ENCODE measurements around the gene SNX27.
"Not testable (repeated sequence)": the region's sequence is repeated elsewhere in the genome, so short reads cannot be mapped to it uniquely, and the experiment has no call there.

SNX27 gene

DNA sequence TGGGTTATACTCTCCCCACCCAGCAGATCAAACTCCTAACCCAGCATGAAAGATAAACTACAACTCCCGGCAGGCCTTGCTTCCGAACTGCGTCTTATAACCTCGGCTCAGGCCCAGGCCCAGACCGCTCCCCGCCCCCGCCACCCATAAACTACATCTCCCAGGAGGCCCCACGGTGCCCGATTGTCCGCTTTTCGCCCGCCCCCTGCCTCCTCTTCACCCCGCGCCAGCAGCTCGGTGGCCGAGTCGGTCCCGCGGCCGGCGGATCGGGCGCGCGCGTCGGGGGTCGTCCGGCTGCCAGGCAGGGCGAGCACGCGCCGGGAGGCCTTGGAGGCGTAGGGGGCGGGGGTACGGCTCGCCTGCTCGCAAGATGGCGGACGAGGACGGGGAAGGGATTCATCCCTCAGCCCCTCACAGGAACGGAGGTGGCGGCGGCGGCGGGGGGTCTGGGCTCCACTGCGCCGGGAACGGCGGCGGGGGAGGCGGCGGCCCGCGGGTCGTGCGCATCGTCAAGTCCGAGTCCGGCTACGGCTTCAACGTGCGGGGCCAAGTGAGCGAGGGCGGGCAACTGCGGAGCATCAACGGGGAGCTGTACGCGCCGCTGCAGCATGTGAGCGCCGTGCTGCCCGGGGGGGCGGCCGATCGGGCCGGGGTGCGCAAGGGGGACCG, at the start of gene SNX27:
TSS of gene SNX27 (plus strand) at position 219 of the 669 bp plus-strand sequence. CDS start at position 371, 152 bp downstream.
- peak; percentile 94 for DNase-seq (ENCODE audit: low read depth)

DNA sequence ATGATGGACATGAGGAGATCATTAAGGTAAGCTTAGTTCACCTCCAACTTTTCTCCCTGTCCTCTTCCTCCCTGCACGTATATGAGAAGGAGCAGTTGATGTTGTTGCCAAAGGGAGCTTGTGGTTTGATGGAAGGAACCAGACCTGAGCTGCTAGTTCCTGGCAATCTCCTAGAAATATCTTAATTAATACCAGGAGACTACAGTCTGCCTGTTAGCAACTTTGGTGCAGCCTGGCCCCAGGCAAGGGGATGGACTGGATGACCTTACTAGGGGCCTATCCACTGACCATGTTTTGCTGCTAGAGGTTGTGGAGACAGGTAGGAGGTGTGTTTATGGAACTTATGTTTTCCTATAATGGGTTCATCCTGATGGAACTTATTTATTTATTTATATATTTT, 49.2 kb upstream of the SNX27 start:
- no peak for DNase-seq (ENCODE audit: low read depth)

DNA sequence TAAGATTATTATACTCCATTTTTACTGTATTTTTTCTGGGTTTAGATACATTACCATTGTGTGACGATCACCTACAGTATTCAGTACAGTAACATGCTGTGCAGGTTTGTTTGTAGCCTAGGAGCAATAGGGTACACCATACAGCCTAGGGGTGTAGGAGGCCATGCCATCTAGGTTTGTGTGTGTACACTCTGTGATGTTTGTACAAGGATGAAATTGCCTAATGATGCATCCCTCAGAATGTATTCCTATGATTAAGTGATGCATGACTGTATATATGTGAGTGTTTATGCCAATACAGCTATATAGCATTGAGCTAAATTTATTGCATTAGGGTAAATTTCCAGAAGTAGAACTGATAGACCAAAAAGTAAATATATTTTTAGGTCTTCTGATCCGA, 48.5 kb upstream of the SNX27 start:
- no peak for DNase-seq (ENCODE audit: low read depth)

DNA sequence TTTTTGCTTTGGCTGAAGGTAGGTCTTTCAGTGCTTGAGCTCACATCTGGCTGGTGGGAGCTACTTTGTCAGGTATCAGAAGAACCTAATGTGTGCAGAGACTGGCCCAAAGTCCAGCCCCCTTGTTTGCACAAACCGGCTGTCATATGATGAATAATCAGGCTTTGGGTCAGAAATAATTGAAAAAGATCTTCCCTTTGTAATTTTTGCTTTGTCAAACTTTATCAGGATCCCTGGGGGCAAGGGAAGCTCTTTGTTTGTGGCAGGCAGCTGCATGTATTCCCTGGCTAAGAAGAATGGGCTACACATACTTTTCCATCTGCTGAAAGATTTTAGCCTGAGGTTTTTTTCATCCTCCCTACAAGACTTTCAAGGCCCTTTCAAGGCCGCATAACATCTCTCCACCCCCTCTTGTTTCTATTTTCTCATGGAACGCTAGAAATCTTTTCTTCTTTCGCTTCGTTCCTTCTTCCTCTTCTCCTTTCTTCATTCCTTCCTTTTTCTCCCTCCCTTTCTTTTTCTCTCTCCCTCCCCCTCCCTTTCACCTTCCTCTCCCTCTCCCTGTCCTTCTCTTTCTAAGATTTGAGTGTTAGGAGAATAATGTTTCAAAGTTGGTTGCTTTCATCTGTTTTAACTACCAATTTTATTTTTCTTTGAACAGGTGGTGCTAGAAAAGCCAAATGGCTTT, 46.2 kb upstream of the SNX27 start:
- no peak for DNase-seq (ENCODE audit: low read depth)

DNA sequence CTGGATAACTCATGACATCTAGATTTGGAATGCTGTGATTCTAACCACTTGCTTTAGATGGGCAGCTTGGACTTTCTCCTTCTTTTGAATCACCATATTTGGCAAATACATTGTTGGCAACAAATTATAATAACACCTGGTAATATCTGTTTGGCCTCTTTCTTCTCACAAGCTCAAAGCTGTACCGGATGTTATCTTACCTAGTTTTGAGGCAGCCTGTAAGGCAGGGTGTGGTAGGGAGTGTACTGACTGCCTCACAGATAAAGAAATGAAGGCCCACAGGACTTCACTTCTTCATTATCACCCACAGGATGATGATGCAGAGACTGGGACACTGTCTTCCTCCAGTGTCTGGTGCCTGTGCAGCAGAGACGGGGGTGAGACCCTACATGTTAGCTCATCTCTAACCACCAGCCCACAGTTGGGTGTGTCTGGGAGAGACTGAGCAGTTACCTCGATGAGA, 43.2 kb upstream of the SNX27 start:
- no peak for DNase-seq (ENCODE audit: low read depth)

DNA sequence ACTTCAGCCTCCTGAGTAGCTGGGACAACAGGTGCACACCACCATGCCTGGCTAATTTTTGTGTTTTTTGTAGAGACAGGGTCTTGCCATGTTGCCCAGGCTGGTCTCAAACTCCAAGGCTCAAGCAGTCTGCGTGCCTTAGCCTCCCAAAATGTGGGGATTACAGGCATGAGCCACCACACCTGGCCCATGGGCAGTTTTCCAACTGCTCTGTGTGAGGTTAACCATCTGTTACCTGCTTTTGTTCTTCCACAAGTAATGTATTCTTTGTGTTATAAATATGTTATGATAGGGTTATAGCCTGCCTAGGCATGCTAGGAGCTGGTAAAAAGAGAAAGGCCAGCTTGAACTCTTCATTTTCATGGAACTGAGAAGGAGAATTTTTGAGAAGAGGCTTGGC, 41.0 kb upstream of the SNX27 start:
- no peak for DNase-seq (ENCODE audit: low read depth)

DNA sequence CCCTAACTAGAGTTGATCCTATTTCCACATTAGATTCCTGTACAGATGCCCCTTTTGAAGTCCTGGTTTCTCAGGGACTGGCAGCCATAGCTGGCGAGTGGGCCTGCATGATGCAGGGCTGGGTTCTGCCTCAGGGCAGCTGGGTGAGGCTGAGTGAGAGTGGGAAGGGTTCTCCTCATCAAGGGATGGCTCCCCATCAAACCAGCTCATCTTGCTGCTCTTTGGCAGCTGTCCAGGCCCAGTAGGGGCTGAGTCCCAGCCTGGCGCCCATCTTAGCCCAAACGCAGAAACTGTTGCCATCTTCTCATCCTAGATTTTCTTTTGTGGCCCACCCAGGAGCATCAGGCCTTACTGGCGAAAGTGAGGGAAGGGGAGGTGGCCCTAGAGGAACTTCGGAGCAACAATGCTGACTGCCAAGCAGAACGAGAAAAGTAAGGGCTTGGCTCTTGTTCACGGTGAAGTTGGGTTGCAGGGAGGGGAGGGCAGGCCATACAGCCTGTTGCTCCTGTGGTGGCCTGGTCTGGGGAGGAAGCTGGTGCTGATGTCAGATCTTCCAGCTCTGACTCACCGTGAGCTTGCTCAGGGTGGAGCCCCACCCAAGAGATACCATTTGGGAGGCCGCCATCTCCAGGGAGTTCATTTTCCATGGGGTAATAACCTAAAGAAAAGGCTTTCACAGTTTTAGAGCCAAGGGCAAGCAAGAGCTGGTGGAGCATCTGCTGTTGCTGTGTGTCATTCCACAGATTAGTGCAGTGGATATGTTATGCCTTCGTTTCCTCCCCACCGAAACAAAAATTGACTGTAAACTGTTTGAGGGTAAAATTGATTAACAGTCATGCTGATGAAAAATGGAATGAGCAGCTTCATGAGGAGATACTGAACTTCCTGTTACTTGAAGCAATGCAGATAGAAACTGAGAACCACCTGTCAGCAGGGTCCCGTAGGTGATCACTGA, 37.0 kb upstream of the SNX27 start:
- DNase-seq (ENCODE audit: low read depth), result peak; percentile 80

DNA sequence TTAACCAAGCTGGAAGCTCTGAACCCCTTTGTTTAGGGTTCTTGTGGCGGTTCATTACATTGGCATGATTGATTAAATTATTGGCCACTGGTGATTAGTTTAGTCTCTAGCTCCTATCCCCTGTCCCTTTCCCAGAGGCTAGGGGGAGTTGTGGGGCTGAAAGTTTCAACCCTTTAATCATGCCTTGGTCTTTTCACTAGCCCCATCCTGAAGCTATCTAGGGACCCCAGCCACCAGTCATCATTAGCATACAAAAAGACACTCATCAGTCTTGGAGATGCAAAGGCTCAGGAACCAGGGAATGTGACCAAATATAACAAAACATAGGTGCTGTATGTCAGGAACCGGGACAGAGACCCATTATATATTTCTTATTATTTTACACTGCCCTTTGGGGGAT, 34.7 kb upstream of the SNX27 start:
- DNase-seq (ENCODE audit: low read depth), result no peak

DNA sequence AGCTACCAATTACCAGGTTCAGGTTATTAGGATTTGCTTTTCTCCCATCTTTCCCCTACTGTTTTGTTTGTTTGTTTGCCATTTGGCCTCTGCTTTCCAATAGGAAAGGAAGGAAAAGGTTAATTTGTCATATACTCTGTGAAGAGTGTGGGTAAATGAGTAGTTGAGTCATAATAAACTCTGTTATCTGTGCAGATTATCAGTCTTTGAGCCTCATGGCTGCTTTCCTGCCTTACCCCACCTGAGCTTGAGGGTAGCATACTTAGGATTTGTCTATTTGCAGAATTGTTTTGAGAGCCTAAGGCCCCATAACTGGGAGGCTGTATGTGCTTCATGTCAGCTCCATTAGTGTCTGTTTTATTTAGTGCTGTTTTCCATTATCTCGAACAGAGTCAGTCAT, 32.9 kb upstream of the SNX27 start:
- DNase-seq (ENCODE audit: low read depth), result no peak

DNA sequence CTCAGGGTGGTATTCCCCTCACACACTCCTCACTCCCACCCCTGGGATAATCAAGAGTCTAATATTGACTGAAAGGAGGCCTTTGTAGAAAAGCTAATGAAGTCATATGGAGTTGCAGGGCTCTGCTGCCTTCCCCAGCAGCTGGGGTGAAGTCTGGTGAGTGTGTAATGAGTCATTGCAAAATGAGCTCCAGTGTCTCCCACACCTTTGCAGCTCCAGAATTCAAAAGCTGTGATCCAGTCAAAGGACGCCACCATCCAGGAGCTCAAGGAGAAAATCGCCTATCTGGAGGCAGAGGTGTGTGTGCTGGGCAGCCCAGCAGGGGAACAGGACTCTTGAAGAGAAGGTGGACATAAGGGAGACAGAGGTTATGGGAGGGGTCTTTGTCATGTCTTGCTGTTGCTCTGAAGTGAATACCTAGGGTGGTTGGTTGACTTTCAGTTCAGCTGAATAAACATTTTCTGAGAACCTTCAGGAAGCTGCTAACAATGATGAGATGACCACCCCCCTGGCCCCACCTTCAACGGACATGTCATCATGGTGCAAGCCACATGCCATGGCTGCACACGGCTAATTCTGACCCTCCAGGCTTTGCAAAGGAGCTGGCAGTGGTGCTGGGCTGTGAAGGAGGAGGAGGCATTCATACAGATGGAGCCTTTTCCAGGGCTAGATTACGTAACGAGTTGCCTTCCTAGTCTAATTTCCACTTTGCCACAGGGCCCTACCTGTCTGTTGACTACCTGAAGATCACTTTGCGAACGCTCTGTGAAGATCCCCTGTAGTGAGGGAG, 32.2 kb upstream of the SNX27 start:
- DNase-seq (ENCODE audit: low read depth), result peak; percentile 31

DNA sequence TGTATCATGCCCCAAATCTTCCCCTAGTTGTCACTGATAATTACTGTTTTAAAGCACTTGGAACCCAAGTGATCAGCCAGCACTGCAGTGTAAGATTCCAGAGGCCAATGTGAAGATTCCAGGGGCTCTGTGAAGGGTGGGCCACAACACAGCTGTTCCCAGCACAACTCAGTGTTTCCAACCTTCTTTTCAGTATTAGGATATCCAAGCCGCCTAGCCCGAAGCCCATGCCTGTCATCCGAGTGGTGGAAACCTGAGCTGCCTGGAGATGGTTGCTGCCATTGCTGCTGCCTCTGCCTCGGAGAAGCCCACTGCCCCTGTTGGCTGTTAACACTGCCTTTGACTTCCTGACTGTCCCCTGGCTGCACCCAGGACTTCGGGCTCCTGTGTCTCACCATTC, 30.4 kb upstream of the SNX27 start:
- no peak for DNase-seq (ENCODE audit: low read depth)

DNA sequence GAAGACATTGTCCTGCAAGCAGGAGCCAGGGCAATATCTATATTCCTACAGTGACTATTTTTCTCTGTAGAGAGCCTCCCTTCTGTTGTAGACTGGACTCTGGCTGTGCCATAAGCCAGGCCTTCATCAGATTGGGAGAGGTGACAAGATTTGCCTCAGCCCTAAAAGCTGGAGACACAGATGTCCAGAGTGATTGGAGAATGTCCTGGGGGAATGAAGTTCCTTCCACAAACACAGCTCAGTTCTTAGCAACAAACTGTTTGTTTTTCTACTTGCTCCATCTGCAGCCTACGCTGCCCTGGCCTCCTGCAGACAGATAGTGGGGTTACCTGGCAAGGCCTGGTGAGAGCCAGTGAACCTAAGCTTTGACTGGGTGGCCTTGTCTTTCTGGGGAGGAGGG, 29.9 kb upstream of the SNX27 start:
- no peak for DNase-seq (ENCODE audit: low read depth)

DNA sequence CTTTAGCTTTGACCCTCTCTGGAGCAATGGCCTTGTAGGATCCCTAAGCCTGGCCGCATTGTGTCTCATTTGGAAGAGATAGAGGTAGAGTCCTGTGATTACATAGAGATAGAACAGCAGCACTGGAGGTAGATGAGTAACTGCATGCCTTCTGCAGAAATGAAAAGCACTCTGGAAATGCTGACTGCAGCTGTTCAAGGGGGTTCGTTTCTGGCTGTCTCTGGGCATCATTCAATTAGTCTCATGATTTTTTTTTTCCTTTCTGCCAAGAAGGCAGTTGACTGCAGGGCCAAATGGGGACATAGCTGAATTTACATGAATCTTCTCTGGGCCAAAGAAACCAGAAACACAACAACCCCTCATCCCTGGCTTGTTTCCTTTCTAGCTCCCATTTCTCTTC, 28.1 kb upstream of the SNX27 start:
- DNase-seq (ENCODE audit: low read depth), result no peak

DNA sequence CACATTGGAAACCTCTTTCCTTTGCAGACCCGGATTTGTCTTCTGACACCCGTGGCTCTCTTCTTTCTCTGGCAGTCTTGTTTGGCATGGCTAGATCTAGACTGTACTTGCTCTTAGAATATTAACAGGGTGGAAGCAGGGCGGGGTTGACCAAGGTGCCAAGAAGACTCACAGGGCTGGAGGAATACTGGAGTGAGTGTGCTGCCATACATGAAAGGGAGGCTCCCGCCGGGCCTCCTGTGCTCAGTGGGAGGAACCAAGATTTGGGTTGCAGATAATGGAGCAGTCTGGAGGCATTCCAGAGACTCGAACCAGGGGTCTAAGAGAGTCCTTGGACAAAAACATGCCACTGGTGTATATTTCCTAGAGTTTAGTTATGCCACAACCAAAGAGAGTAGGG, 27.6 kb upstream of the SNX27 start:
- DNase-seq (ENCODE audit: low read depth), result no peak

DNA sequence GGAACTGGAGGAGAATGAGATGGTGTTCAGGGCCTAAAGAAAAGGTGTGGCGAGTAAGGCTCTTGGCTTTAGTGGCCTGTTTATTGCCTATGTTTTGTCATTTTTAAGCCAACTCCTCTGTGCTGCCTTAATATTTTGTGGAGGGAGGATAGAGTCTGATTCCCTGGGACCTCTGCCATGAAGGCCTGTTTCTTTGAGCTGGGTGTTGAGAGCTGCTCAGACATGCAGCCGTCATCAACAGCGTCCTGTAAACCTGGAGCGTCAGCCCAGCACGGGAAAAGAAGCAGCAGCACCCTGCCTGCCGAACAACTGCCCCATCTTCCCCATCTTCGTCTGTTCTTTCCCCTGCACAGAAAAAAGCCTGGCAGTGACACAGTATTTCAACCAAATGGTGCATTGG, 27.1 kb upstream of the SNX27 start:
- no peak for DNase-seq (ENCODE audit: low read depth)

DNA sequence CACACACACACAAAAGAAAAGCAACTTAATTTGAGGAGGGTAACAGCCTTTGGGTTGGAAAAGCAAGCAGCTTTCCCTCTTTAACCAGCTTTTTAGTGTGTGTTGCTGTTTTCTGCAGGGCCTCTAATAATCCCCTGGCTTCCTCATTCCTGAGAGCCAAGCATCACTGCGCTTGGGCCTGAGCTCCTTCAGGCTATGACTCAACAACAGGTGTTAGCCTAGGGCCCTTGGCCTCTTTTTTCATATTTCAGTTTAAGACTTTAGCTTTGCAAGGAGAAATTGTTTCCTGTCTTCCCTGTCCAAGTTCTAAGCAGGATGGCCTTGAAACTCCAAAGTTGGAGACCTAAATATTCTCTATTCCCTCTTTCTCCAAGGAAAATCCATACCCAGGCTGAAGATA, 26.2 kb upstream of the SNX27 start:
- DNase-seq (ENCODE audit: low read depth), result peak; percentile 59

DNA sequence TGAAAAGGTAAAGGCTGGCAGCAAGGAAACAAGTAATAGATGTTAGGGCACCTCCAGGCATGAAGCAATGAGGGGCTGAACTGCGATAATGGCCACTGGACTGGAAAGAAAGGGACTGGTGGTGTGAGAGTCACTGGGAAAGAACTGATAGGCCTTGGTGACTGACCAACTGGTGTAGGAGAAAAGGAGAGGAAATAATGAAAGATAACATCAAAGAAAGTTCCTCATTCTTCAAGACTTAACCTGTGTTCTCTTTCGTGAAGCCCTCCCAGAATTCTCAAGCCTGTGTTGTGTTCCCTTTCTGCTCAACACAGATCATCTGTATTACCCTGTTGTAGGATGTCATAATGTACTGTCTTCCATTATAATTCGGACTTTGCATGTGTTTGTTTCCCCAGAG, 20.9 kb upstream of the SNX27 start:
- DNase-seq (ENCODE audit: low read depth), result no peak

DNA sequence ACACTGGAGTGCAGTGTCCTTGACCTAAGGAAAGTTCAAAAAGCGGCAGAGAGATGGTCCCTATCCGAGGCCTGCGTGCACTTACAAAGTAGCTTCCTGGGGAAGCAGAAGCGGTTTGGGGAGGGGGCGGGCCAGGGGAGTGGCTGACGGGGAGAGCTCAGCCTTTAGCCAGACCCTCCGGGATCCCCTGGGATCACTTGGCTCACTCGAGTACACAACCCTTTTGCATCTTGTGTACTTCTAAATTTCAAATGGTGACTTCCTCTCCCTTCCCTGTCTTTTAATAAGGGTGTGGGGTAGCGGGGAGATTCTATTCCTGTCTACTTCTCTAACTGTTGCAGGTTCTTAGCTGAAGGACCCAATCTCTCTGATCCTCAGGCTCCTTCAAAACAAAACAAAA, 18.1 kb upstream of the SNX27 start:
- no peak for DNase-seq (ENCODE audit: low read depth)

DNA sequence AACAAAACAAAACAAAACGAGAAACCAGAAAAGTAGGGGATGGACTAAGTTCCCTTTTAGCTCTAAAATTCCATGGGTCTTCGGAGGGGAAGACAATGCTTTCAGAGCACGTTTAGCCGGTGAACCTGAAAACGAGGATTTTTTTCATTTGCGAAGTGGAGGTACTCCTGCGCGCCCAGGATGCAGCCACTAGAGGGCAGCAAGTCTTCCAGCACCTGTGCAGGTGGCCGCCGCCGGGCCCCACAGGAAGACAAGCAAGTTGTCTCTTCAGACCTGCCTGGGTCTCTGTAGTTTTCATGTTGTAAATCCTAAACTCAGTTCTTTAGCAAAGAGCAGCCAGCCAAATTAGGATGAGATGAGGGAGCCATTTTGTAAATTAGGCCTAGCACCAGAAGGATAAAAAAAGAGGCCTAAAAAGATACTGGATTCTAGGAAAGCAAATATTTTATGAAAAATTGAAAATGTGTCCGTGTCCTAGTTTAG, 17.7 kb upstream of the SNX27 start:
- DNase-seq (ENCODE audit: low read depth), result peak; percentile 53

DNA sequence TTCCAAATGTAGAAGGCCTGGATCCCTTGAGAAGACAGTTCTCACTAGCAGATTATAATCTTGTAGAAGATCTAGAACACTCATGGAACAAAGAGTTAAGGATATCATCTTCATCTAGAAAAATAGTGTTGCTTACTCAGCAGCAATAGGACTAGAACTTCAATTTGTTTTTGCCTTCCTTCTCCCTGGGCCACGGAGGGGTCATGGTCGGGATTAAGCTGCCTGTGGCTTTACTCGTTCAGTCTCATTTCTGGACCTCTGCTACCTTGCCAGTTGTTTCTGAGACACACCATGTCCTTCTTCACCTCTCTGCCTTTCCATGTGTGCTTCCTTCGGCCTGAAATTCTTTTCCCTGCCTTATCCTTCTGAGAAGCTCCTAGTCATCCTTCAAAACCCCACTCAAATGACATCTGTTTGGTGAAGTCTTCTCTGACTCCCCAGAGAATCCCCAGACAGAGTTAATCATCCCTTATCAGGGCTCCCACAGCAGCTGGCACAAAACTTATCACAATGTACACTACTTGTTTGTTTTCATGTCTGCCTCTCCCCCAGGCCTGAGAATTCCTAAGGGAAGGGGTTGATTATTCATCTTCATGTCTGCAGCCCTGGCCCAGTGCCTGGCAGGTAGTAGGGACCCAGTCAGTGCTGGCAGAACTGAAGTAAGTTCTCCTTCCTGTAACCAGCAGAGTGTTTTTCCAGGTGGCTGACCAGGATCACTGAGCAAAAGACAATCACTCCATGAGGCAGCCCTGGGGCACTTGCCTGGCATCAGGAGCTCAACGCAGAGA, 15.5 kb upstream of the SNX27 start:
- no peak for DNase-seq (ENCODE audit: low read depth)

DNA sequence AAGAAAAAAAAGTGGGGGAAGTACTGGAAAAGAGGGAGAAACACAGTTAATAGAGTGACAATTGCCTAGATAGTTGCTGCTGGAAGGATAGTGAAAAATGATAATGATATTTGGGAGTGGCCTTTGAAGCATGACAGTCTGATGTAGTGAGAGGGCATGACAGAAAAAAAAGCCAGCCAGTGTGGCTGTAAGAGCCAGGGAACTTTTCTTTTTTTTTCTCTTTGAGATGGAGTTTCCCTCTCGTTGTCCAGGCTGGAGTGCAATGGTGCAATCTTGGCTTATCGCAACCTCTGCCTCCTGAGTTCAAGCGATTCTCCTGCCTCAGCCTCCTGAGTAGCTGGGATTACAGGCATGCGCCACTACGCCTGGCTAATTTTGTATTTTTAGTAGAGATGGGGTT, 9.3 kb upstream of the SNX27 start:
- DNase-seq (ENCODE audit: low read depth), result not testable (repeated sequence)
